CD4-positive, alpha-beta memory T cell (primary cell): ENCODE results near the gene HDAC7. TPM values are rescaled to one million over a fixed set of nuclear protein-coding genes. Genes with fewer than 3 reads are reported as not detected.

Experiments used
- CTCF ChIA-PET: fragments of 350-600 bp; sonication (Branson Sonifier 250); formaldehyde crosslinking; loops from one replicate; lab custom pipeline; 2021; ENCODE audit warnings: inconsistent platforms; ENCODE audit not compliant: partially characterized antibody; lab: Charles Lee
- POLR2A ChIA-PET: fragments of 350-600 bp; sonication (Branson Sonifier 250); formaldehyde crosslinking; loops from one replicate; lab custom pipeline; 2021; ENCODE audit not compliant: partially characterized antibody; lab: Charles Lee
- DNase-seq, 5 donors: peaks; one replicate each; pipeline versions ENCODE4 v3.0.0 to v3.0.0-alpha.2; 2020 to 2022; ENCODE audit warnings: mixed read lengths in 1 of 5
- H3K27ac ChIP-seq: one replicate; pipeline ENCODE4 v1.7.0; 2013; ENCODE audit warnings: low read depth, low read length
- H3K27me3 ChIP-seq: 2 replicates; pipeline ENCODE4 v1.7.0; 2013; ENCODE audit warnings: mild to moderate bottlenecking, low read length, moderate library complexity; ENCODE audit not compliant: insufficient read depth
- H3K36me3 ChIP-seq: 2 replicates; pipeline ENCODE4 v1.7.0; 2013; ENCODE audit warnings: mild to moderate bottlenecking, low read length, moderate library complexity; ENCODE audit not compliant: insufficient read depth
- H3K4me1 ChIP-seq: 2 replicates; pipeline ENCODE4 v1.7.0; 2013; ENCODE audit warnings: mild to moderate bottlenecking, low read length, moderate library complexity; ENCODE audit not compliant: insufficient read depth
- H3K4me3 ChIP-seq, 2 donors: one replicate each; pipeline ENCODE4 v1.7.0; 2013; ENCODE audit warnings: low read length in 2 of 2, mild to moderate bottlenecking in 1 of 2
- H3K9me3 ChIP-seq, 2 donors: one replicate each; pipeline ENCODE4 v1.7.0; 2013; ENCODE audit warnings: low read length in 2 of 2, control low read depth in 1 of 2; ENCODE audit not compliant: control insufficient read depth in 1 of 2
- H3K27ac Mint-ChIP-seq, 7 donors: one replicate each; pipeline ENCODE4 v1.8.0; 2020 to 2021; ENCODE audit warnings: mixed read lengths in 7 of 7, mild to moderate bottlenecking in 6 of 7, inconsistent platforms in 3 of 7, moderate library complexity in 3 of 7
- H3K27me3 Mint-ChIP-seq, 2 donors: one replicate each; pipeline ENCODE4 v1.8.0; 2020 to 2021; ENCODE audit warnings: mixed read lengths in 2 of 2
- H3K36me3 Mint-ChIP-seq, 2 donors: one replicate each; pipeline ENCODE4 v1.8.0; 2020 to 2021; ENCODE audit warnings: mixed read lengths in 2 of 2, inconsistent platforms in 1 of 2, mild to moderate bottlenecking in 1 of 2
- H3K4me1 Mint-ChIP-seq, 4 donors: one replicate each; pipeline ENCODE4 v1.8.0; 2020 to 2021; ENCODE audit warnings: mixed read lengths in 4 of 4, mild to moderate bottlenecking in 1 of 4
- H3K4me3 Mint-ChIP-seq, 8 donors: one replicate each; pipeline ENCODE4 v1.8.0; 2020 to 2021; ENCODE audit warnings: mixed read lengths in 8 of 8, mild to moderate bottlenecking in 7 of 8, moderate library complexity in 6 of 8, inconsistent platforms in 3 of 8
- H3K9me3 Mint-ChIP-seq, 8 donors: one replicate each; pipeline ENCODE4 v1.8.0; 2020 to 2021; ENCODE audit warnings: mixed read lengths in 8 of 8, mild to moderate bottlenecking in 5 of 8, inconsistent platforms in 3 of 8, moderate library complexity in 1 of 8
- intact Hi-C: fragments of 100-400 bp; cut with micrococcal nuclease; formaldehyde crosslinking; loops from one replicate; pipeline ENCODE4 v1.15.1; 2023
- polyA plus RNA-seq, 2 donors: library from polyadenylated mRNA; unstranded; fragments of 300-500 nt; fragmentation: Illumina TruSeq; gene quantifications; one replicate each; pipeline ENCODE4 v1.2.3, GENCODE V29; 2021
- total RNA-seq, 2 experiments: library from RNA; stranded (reverse); gene quantifications; one replicate each; pipeline ENCODE4 v1.2.3, GENCODE V29; 2021

HDAC7 gene
- total and polyA plus RNA-seq, 4 experiments from 2014 or later: 7.9 to 142 (median 83.1) TPM

- DNase-seq: no peak
- H3K4me1 Mint-ChIP-seq: peaks cover 18 to 28% (median 23%) of the 10 kb centered on the region in 4 donors
- H3K36me3 Mint-ChIP-seq: no peaks in the 10 kb centered on the region
- Histone ChIP-seq H3K36me3 (no peaks in the 10 kb centered on the region), H3K27ac (no peak overlapping the region), H3K9me3 (no peaks in the 10 kb centered on the region), H3K4me3 (no peak overlapping the region), H3K27me3 (no peaks in the 10 kb centered on the region), H3K4me1 (peaks cover 40% of the 10 kb centered on the region)
- CTCF ChIA-PET: interaction anchor here (1.1 to 11.9 kb wide), 13 partner anchors 11 to 83 kb away, joined by 3 to 270 read pairs (median 6); partner anchors contain the start of gene SLC48A1
- no peaks in the 10 kb centered on the region for H3K9me3 Mint-ChIP-seq
- H3K4me3 Mint-ChIP-seq: peak overlapping the region; percentile 53 to 81 (median 66)
- intact Hi-C loops: loop anchor here (2.0 kb wide), 2 partner anchors 13 to 15 kb away; partner anchors contain the start of gene SLC48A1
- POLR2A ChIA-PET: interaction anchor here (0.9 to 1.7 kb wide), 9 partner anchors 14 to 80 kb away, joined by 3 to 8 read pairs (median 5); partner anchors contain the start of genes RPAP3 and SLC48A1
- peak overlapping the region in 2 of 7 donors; percentile 12 to 38 for H3K27ac Mint-ChIP-seq
- H3K27me3 Mint-ChIP-seq: no peaks in the 10 kb centered on the region
Measured at GRCh38 chr12:47757840-47758583, 61.7 kb downstream of the HDAC7 start.

DNA sequence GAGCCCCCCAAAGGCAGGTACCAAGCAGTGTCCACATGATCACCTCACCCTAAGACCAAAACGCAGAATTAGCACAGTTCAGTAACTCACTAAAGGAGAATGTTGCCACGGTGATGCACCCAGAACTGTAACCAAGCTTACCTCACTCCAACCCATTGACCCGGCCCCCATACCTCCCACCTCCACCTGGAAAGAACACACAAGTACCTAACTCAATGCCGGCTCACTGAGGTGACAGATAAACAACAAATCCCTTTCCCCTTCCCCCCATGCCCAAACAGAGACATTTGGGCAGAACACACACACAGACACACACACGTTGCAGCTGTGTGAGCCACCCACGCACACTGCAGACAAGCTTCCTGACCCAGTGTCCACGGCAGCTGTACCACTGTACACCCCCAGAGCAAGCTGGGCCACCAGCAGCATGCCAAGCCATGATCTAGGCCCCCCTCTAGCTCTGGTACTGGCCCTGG lies 62.3 kb downstream of the HDAC7 start:
- no peak overlapping the region for H3K27ac ChIP-seq
- no peaks in the 10 kb centered on the region for H3K9me3 Mint-ChIP-seq
- ChIA-PET CTCF (interaction anchor here (1.0 to 11.9 kb wide), 12 partner anchors 12 to 106 kb away, joined by 3 to 270 read pairs (median 7); partner anchors contain the start of gene SLC48A1), POLR2A (interaction anchor here (0.9 to 1.7 kb wide), 5 partner anchors 13 to 60 kb away, joined by 3 to 8 read pairs (median 5); partner anchors contain the start of gene SLC48A1)
- H3K27ac Mint-ChIP-seq: peak overlapping the region in 4 of 7 donors; percentile 18 to 77 (median 72)
- no peak for DNase-seq
- peak overlapping the region in 6 of 8 donors; percentile 2 to 54 (median 12) for H3K4me3 Mint-ChIP-seq
- peaks cover 18 to 28% (median 23%) of the 10 kb centered on the region in 4 donors for H3K4me1 Mint-ChIP-seq
- no peak overlapping the region for H3K4me3 ChIP-seq
- no peaks in the 10 kb centered on the region for H3K27me3 Mint-ChIP-seq
- intact Hi-C loops: no loop called here
- peaks cover 40% of the 10 kb centered on the region for H3K4me1 ChIP-seq
- no peaks in the 10 kb centered on the region for H3K27me3 ChIP-seq
- no peaks in the 10 kb centered on the region for H3K36me3 Mint-ChIP-seq
- H3K36me3 ChIP-seq: no peaks in the 10 kb centered on the region
- H3K9me3 ChIP-seq: no peaks in the 10 kb centered on the region

- POLR2A ChIA-PET: interaction anchor here (1.0 to 2.6 kb wide), 6 partner anchors 10 to 75 kb away, joined by 3 to 9 read pairs (median 3); partner anchors contain the start of gene SLC48A1
Measured at GRCh38 chr12:47755655-47756562, 63.8 kb downstream of the HDAC7 start.

GRCh38 chr12:47754881-47755280 lies 64.8 kb downstream of the HDAC7 start:
- ChIA-PET CTCF (interaction anchor here (0.8 to 11.9 kb wide), 7 partner anchors 10 to 85 kb away, joined by 3 to 270 read pairs (median 4); partner anchors contain the start of gene SLC48A1), POLR2A (interaction anchor here (1.2 to 2.6 kb wide), 5 partner anchors 10 to 76 kb away, joined by 3 to 9 read pairs (median 3); partner anchors contain the start of gene SLC48A1)
- Histone ChIP-seq H3K36me3 (no peaks in the 10 kb centered on the region), H3K27me3 (no peaks in the 10 kb centered on the region), H3K9me3 (no peaks in the 10 kb centered on the region), H3K27ac (no peak overlapping the region), H3K4me3 (no peak overlapping the region), H3K4me1 (peaks cover 39% of the 10 kb centered on the region)
- Mint-ChIP-seq H3K4me1 (peaks cover 18 to 28% (median 23%) of the 10 kb centered on the region in 4 donors), H3K27me3 (no peaks in the 10 kb centered on the region), H3K4me3 (no peak overlapping the region), H3K9me3 (no peaks in the 10 kb centered on the region), H3K27ac (peak overlapping the region in 4 of 7 donors; percentile 4 to 55 (median 20)), H3K36me3 (no peaks in the 10 kb centered on the region)
- intact Hi-C loops: no loop called here
- DNase-seq: no peak

More at GRCh38 chr12:47755655-47756562, 63.8 kb downstream of the HDAC7 start:
- no peaks in the 10 kb centered on the region for H3K9me3 Mint-ChIP-seq
- Histone ChIP-seq H3K4me3 (no peak overlapping the region), H3K27ac (no peak overlapping the region), H3K9me3 (no peaks in the 10 kb centered on the region), H3K36me3 (no peaks in the 10 kb centered on the region), H3K27me3 (no peaks in the 10 kb centered on the region), H3K4me1 (peaks cover 40% of the 10 kb centered on the region)
- peaks cover 18 to 28% (median 23%) of the 10 kb centered on the region in 4 donors for H3K4me1 Mint-ChIP-seq
- peak overlapping the region; percentile 6 to 80 (median 36) for H3K27ac Mint-ChIP-seq
- H3K27me3 Mint-ChIP-seq: no peaks in the 10 kb centered on the region
- intact Hi-C loops: no loop called here
- peak in 1 of 5 donors; percentile 28 for DNase-seq
- H3K36me3 Mint-ChIP-seq: no peaks in the 10 kb centered on the region
- CTCF ChIA-PET: interaction anchor here (0.8 to 11.9 kb wide), 11 partner anchors 11 to 84 kb away, joined by 3 to 270 read pairs (median 6); partner anchors contain the start of gene SLC48A1
- H3K4me3 Mint-ChIP-seq: peak overlapping the region; percentile 8 to 58 (median 36)

DNA sequence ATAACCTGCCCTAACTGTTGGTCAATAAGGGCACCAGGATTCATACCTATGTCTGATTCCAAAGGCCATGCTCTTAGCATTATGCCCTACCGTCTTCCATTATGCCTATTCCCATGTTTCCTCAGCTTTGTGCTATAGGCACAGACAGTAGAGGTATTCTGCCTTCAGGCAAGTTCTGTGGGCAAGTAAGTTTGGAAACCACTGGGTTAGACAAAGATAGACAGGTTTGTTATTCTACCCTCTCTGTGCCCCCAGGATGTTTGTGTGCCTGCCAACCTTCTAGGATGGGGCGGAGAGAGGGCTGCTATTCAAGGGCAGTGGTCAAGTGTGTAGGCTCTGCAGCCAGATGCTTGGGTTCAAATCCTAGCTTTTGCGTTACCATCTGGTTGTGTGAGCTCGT lies 65.6 kb downstream of the HDAC7 start:
- ChIA-PET POLR2A (interaction anchor here (1.1 to 2.6 kb wide), 3 partner anchors 9 to 19 kb away, joined by 3 to 9 read pairs (median 3); partner anchors contain the start of gene SLC48A1), CTCF (interaction anchor here (2.3 to 11.9 kb wide), 3 partner anchors 10 to 85 kb away, joined by 11 to 270 read pairs (median 133); partner anchors contain the start of gene SLC48A1)
- Mint-ChIP-seq H3K27me3 (no peaks in the 10 kb centered on the region), H3K36me3 (no peaks in the 10 kb centered on the region), H3K27ac (peak overlapping the region in 1 of 7 donors; percentile 6), H3K9me3 (no peaks in the 10 kb centered on the region), H3K4me3 (no peak overlapping the region), H3K4me1 (peaks cover 18 to 28% (median 23%) of the 10 kb centered on the region in 4 donors)
- no peak overlapping the region for H3K27ac ChIP-seq
- no peak for DNase-seq
- peaks cover 32% of the 10 kb centered on the region for H3K4me1 ChIP-seq
- intact Hi-C loops: no loop called here
- no peak overlapping the region for H3K4me3 ChIP-seq
- H3K27me3 ChIP-seq: no peaks in the 10 kb centered on the region
- no peaks in the 10 kb centered on the region for H3K36me3 ChIP-seq
- no peaks in the 10 kb centered on the region for H3K9me3 ChIP-seq
